Measurements from ENCODE around the gene SLC22A31. TPM values are rescaled to one million over a fixed set of nuclear protein-coding genes. Genes with fewer than 3 reads are reported as not detected.

The SLC22A31 gene
- total and polyA plus RNA-seq, 9 of the 15 experiments (the other 6 are each of a cell fraction or from before 2014, with no cell fraction given) = 0.29 to 2.2 (median 0.47) TPM; not detected in 3

DNA sequence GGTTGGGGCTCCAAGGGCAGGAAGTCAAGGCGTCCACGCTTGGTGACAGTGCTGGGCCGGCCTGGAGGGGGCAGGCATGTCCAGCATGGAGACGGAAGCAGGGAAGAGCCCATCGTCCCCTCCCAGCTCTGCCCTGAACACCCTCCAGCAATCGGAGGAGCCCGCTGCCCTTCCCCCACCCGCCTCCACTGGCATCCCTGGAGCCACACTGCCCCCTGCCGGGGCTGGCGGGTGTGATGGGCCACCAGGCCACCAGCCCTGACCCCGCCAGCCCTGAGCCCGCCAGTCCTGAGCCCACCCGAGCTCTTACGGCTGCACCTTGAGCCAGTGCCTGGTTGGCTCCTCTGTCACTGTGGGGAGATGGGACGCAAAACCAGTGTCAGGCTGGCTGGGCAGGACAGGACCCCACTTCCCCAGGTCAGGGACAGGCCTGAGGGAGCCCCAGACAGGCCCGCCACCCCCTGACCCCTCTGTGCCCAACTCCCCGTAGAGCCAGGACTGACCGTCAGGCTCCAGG is 32.9 kb downstream of the SLC22A31 start (continued):
- no peak for TF ChIP-seq ID3 (CRISPR knock-in tag; IDR thresholded peaks at IDR 0.05)
- 0 out of 2 replicates have a peak, but pooled peaks have one; percentile 44 for TF ChIP-seq ID3 (tag; IDR thresholded peaks at IDR 0.05)
- peak; percentile 83 for TF ChIP-seq SP1 (CRISPR knock-in tag; IDR thresholded peaks at IDR 0.05)
- no peak for TF ChIP-seq SMARCB1 (IDR thresholded peaks at IDR 0.05; ENCODE audit: insufficient read length, low read depth)
- TF ChIP-seq STAT5A (IDR thresholded peaks at IDR 0.05; ENCODE audit: borderline replicate concordance, low read length) = no peak
- no peak for TF ChIP-seq ZBTB17 (CRISPR knock-in tag; IDR thresholded peaks at IDR 0.05)
- TF ChIP-seq IRF9 (tag; IDR thresholded peaks at IDR 0.05) = no peak
- TF ChIP-seq ZBTB40 (IDR thresholded peaks at IDR 0.05) = 0 out of 2 replicates have a peak, but pooled peaks have one; percentile 11
- TF ChIP-seq ZBTB40 (CRISPR knock-in tag; IDR thresholded peaks at IDR 0.05) = no peak
- no peak for TF ChIP-seq POLR3A (IDR thresholded peaks at IDR 0.05; ENCODE audit: borderline replicate concordance, extremely low read depth, insufficient read depth, insufficient read length)
- no peak for TF ChIP-seq NRF1 (conservative IDR thresholded peaks at IDR 0.05 in 1 of 2, IDR thresholded peaks at IDR 0.05 in 1 of 2)
- no peak for TF ChIP-seq POLR3G (IDR thresholded peaks at IDR 0.05; ENCODE audit: extremely low read depth, insufficient read length, insufficient replicate concordance)
- TF ChIP-seq ZNF133 (CRISPR knock-in tag; IDR thresholded peaks at IDR 0.05) = no peak
- peak; percentile 14; the same call in 1 of the 2 replicates for TF ChIP-seq CEBPG (CRISPR knock-in tag; IDR thresholded peaks at IDR 0.05)
- no peak for TF ChIP-seq CEBPG (tag; conservative IDR thresholded peaks at IDR 0.05 in 1 of 2, IDR thresholded peaks at IDR 0.05 in 1 of 2)
- TF ChIP-seq HDAC3 (IDR thresholded peaks at IDR 0.05; ENCODE audit: borderline replicate concordance, partially characterized antibody) = no peak
- TF ChIP-seq, protein P1, sequence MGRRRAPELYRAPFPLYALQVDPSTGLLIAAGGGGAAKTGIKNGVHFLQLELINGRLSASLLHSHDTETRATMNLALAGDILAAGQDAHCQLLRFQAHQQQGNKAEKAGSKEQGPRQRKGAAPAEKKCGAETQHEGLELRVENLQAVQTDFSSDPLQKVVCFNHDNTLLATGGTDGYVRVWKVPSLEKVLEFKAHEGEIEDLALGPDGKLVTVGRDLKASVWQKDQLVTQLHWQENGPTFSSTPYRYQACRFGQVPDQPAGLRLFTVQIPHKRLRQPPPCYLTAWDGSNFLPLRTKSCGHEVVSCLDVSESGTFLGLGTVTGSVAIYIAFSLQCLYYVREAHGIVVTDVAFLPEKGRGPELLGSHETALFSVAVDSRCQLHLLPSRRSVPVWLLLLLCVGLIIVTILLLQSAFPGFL (CRISPR knock-in tag; IDR thresholded peaks at IDR 0.05) = no peak
